NCI-H1105 (cell line): ENCODE data around the gene MICU2.

Experiments used
- DNase-seq: peaks from one replicate; lab custom pipeline; 2025; lab: John Stamatoyannopoulos, UW

MICU2 gene

DNA sequence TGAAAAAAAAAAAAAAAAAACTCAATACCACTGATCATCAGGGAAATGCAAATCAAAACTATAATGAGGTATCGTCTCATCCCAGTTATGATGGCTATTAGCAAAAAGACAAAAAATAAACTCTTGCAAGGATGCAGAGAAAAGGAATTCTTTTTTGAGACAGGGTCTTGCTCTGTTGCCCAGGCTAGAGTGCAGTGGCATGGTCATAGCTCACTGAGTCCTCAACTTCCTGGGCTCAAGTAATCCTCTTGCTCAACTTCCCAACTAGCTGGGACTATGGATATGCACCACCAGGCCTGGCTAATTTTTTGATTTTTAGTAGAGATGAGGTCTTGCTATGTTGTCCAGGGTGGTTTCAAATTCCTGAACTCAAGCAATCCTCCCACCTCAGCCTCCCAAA, 59.5 kb downstream of the MICU2 start:
- no peak for DNase-seq

GRCh38 chr13:21542563-21542962, 61.4 kb downstream of the MICU2 start:
- DNase-seq: no peak

- DNase-seq: no peak
These were observed 62.0 kb downstream of the MICU2 start for GRCh38 chr13:21541980-21542379.

GRCh38 chr13:21541271-21541670, 62.7 kb downstream of the MICU2 start:
- no peak for DNase-seq

DNA sequence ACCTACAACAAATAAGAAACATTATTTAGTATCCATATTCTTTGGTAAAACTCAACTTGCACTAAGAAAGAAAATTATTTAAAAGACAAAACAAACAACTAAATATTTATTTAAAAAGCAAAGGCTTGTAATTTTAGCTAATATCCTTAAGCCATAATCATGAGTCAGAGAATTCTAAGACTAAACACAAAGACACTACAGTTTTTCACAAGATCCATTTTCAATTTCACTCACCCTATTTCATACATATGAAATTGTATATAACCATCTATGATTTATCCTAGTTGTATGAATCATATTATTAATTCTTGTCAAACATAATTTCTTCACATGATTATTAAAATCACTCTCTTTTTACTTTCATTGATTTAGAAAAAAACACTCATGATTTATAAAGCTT, 64.3 kb downstream of the MICU2 start:
- DNase-seq: no peak

GRCh38 chr13:21538753-21539152, 65.2 kb downstream of the MICU2 start:
- DNase-seq: no peak

- no peak for DNase-seq
These were observed 65.7 kb downstream of the MICU2 start for GRCh38 chr13:21538280-21538679.

- no peak for DNase-seq
These were observed 66.9 kb downstream of the MICU2 start for GRCh38 chr13:21537105-21537504.

- DNase-seq: no peak
These were observed 69.2 kb downstream of the MICU2 start for GRCh38 chr13:21534760-21535159.

DNA sequence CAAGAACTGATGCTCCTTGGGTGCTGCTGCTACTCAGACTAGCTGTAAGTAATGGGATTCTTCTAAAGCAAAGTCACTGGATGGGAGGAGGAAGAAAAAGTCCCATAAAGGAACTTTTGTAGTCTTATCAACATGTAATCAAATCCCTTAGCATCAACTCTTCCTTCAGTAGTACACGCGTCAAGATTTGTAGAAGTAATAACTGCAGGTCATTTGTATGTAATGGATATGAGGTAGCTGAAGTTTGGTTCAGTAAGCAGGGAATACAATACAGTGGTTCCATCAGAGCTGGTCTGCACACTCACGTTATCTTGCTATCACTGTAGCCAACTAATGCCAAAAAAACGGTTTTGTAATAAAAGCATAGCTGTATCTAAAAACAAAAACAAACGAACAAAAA, 72.5 kb downstream of the MICU2 start:
- DNase-seq: no peak

GRCh38 chr13:21530656-21531055, 73.3 kb downstream of the MICU2 start:
- DNase-seq: no peak

DNA sequence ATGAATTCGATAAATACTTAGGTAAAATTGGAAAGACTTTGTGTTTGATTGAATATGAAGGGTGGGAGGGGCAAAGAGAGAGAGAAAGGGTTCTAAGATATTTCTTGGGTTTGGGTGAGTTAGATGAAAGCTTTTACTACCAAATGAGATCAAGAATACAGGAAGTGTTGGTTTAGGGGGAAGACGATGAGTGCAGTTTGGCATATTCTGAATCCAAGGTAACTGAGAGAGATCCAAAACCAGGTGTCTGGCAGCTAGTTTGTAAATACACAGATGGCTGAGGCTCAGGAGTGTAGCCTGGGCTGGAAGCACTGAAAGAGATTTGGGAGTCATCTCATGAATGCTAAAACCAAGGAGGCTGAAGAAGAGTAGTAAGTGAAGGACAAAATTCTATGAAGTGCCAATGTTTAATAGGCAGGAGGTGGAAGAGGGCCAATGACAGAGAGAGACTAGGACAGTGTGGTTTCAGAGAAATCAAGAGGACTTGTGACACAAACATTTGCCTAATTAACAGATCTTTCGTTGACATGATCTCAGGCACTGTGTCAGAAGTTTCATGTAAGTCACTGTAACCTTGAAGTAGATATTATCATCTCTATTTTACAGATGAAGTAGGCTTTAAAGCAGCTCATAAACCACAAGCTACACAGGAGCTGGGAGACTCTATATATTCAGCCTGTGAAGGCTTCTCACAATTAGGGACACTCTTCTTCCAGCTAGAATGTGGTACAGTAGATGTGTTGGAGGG, 74.7 kb downstream of the MICU2 start:
- DNase-seq: no peak

DNA sequence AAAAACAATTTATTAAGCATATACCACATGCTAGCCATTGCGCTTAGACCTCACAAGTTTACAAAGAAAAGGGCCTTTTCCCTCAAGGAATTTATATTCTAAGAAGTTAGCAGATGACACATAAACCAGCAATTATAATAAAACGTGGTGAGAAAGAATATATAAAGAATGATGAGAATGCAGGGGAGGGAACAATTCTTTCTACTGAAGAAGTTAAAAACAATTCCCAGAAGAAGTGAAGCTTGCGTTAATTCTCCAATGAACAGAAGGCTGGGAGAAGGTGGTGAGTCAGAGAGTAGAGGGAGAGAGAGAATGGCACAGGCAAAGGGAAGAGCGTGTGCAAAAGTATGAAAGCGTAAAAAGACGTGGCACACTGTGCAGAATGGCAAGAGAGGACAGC, 75.4 kb downstream of the MICU2 start:
- DNase-seq: no peak

DNA sequence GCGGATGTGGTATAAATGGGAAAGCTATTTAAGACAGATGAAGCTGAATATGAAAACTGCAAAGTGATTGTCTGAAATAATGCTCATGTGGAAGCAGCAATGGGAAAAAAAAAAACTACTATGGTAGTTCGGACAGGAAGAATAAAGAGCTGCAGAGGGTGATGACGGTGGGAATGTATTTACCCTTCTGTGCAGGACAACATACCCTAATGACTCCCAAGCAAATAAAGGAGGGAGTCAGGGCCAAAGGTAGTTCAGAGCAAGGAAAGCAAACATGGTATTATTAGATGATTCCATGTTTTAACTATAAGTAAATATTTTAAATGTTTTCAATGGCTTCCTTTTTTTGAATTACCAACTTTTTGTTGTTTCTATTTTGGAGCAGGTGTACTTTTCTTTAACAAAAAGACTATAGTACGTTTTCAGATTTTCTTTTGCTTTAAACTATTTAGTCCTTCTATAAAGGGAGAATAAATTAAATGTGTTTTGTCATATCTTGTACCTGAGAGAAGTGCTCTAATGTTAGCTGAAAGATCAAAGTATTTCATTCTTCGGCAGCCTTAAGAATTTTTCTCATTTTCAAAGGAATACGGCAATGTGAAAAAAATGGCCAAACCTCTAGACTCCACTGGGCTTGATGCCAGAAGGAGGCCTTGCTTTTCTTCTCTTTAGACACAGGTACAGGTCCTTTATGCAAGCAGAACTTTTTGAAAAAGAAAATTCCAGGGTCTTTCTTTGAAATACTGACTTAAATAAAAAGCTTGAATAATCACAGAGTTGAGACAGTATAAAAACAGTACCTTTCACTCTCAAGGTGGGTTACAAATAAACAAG, 77.0 kb downstream of the MICU2 start:
- DNase-seq: no peak

- no peak for DNase-seq
These were observed 81.1 kb downstream of the MICU2 start for GRCh38 chr13:21522847-21523246.

DNA sequence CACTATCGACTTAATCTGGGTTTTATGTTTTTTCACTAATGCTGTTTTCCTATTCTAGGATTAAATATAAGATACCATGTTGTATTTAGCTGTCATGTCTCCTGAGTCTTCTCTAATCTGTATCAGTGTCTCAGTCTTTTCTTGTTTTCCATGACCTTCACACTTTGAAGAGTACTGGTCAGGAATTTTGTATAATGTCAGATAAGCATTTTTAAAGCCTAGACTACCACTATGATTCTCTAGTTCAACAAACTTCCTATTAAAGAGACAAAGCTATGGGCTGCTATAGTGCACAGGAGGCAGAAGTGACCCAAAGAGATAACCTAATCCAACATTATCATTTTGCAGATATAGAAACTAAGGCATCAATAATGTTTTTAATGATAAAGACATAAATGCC, 81.8 kb downstream of the MICU2 start:
- DNase-seq: no peak

DNA sequence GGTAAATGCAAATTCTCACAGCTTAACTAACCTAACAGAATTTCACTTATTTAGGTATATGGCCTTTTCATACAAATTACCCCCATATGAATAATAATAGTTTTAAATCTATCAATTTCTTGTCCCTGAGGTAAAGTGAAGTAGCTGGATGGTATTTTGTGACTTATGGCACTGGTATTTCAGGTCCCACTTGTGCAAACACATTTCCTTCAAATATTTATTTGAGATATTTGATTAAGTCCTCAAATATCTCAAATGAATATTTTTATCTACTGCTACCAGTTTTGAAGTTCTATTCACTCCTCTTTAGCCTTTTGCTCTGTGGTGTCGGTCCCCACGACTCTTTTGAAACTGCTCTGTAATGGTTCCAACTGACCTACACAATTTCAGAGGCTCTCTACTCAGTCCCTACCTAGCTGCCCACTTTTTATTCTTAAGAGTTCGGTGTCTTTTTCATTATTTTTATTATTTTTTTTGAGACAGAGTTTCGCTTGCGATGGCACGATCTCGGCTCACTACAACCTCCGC, 85.3 kb downstream of the MICU2 start:
- DNase-seq: no peak

DNA sequence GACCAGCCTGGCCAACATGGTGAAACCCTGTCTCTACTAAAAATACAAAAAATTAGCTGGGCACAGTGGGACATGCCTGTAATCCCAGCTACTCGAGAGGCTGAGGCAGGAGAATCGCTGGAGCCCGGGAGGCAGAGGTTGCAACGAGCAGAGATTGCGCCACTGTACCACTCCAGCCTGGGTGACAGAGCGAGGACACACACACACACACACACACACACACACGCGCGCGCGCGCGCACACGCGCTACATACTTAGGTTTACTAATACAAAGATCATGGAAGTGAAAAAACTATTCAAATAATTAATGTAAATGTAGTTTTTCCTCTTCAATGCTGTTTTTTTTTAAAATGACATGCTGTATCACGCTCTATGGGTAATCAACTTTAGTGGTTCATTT, 86.4 kb downstream of the MICU2 start:
- no peak for DNase-seq

GRCh38 chr13:21516805-21517204, 87.2 kb downstream of the MICU2 start:
- no peak for DNase-seq

DNA sequence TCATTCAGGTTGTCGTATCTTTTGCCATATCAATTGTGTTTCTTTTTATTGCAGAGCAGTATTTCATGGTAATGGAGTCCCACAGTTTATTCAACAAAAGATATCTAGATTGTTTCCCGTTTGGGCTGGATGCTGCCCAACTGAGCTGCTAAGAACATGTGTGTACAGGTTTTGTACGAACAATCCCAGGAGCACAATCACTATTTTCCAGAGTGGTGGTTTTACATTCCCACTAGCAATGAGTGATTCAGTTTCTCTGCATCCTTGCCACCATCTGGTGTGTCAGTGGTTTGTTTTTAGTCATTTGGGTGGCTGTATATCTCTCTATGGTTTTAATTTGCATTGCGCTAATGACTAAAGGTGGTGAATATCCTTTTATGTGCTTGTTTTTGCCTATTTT, 92.1 kb downstream of the MICU2 start:
- no peak for DNase-seq

DNA sequence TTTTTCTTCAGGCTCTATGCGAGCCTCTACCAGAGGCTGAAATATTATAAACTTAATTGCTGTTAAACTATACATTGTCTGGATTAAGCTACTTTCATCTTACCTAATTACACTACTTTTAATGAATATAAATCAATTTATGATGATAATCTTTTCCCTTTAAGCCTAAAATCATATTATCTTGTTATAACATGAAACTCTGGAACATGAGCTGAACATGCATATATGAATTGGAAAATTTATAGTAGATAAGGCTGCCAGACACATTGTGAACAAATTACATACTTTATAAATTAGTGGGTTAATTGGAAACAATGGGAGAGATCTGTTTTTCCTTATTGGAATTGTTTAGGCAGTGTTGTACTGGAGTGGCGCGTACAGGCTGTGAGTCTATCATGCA, 99.6 kb downstream of the MICU2 start:
- DNase-seq: no peak

GRCh38 chr13:21501686-21502085, 102.3 kb downstream of the MICU2 start:
- DNase-seq: no peak

DNA sequence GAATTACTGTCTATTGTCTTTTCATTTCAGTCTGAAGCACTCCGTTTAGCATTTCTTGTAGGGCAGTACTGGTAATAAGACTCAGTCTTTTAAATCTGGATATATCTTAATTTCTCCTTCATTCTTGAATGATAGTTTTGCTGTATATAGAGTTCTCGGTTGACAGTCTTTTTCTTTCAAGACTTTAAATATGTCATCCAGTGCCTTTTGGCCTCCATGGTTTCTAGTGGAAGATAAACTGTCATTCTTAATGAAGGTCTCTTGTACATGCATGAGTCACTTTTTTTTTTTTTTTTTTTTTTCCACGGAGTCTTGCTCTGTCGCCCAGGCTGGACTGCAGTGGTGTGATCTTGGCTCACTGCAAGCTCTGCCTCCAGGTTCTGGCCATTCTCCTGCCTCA, 117.6 kb downstream of the MICU2 start:
- DNase-seq: no peak
